Uterus (tissue), 2 donors: Measurements from ENCODE around the gene COL6A3.

Source experiments
- CTCF ChIP-seq, 4 experiments: fragments of 200-600 bp in 2 of 4; fragments of 450-650 bp in 2 of 4; sonication (generic) in 2 of 4; IDR thresholded peaks; one replicate each; pipeline ENCODE4 v1.5.1; 2016 to 2019; ENCODE audit warnings: antibody characterized with exemption in 4 of 4, mild to moderate bottlenecking in 2 of 4, moderate library complexity in 1 of 4
- POLR2A ChIP-seq, 2 donors: fragments of 450-650 bp; IDR thresholded peaks; one replicate each; pipeline ENCODE4 v1.6.1; 2016; ENCODE audit warnings: antibody characterized with exemption in 2 of 2, mild to moderate bottlenecking in 1 of 2, moderate library complexity in 1 of 2

- no peak for TF ChIP-seq CTCF (IDR thresholded peaks at IDR 0.05)
- TF ChIP-seq POLR2A (IDR thresholded peaks at IDR 0.05): no peak
Measured at GRCh38 chr2:237345891-237346640, 67.9 kb downstream of the COL6A3 start.
